ENCODE measurements around the gene PANK3. TPM values are rescaled to one million over a fixed set of nuclear protein-coding genes. Genes with fewer than 3 reads are reported as not detected.

Gene PANK3
- total RNA-seq, 4 donors from 2014 or later: 22.5 to 39.9 (median 28.4) TPM

GRCh38 chr5:168612123-168612522, 33.0 kb upstream of the PANK3 start:
- TF ChIP-seq CTCF (IDR thresholded peaks at IDR 0.05): no peak
- DNase-seq (ENCODE audit: low spot score) (no peak), ATAC-seq (ENCODE audit: low FRiP score) (no peak)

GRCh38 chr5:168611165-168611564, 32.0 kb upstream of the PANK3 start:
- no peak for ATAC-seq (ENCODE audit: low FRiP score)
- TF ChIP-seq CTCF (IDR thresholded peaks at IDR 0.05): no peak

GRCh38 chr5:168609806-168610482, 30.8 kb upstream of the PANK3 start:
- no peak for TF ChIP-seq CTCF (IDR thresholded peaks at IDR 0.05)
- ATAC-seq (ENCODE audit: low FRiP score): no peak
- DNase-seq (ENCODE audit: low spot score): no peak

More at GRCh38 chr5:168611165-168611564, 32.0 kb upstream of the PANK3 start:
- no peak for DNase-seq (ENCODE audit: low spot score)

GRCh38 chr5:168608821-168609220, 29.7 kb upstream of the PANK3 start:
- no peak for ATAC-seq (ENCODE audit: low FRiP score)
- TF ChIP-seq CTCF (IDR thresholded peaks at IDR 0.05): no peak
- no peak for DNase-seq (ENCODE audit: low spot score)

GRCh38 chr5:168608386-168608785, 29.2 kb upstream of the PANK3 start:
- ATAC-seq (ENCODE audit: low FRiP score) (no peak), DNase-seq (ENCODE audit: low spot score) (no peak)
- no peak for TF ChIP-seq CTCF (IDR thresholded peaks at IDR 0.05)

GRCh38 chr5:168607946-168608345, 28.8 kb upstream of the PANK3 start:
- no peak for TF ChIP-seq CTCF (IDR thresholded peaks at IDR 0.05)
- no peak for ATAC-seq (ENCODE audit: low FRiP score)
- no peak for DNase-seq (ENCODE audit: low spot score)

GRCh38 chr5:168606562-168606961, 27.4 kb upstream of the PANK3 start:
- no peak for TF ChIP-seq CTCF (IDR thresholded peaks at IDR 0.05)
- no peak for ATAC-seq (ENCODE audit: low FRiP score)
- no peak for DNase-seq (ENCODE audit: low spot score)
